Measurements from ENCODE around the gene STARD10. TPM values are rescaled to one million over a fixed set of nuclear protein-coding genes. Genes with fewer than 3 reads are reported as not detected.

STARD10 gene
- total and polyA plus RNA-seq, 2 experiments from 2014 or later = 16.6 to 20.5 TPM

- no peak for TF ChIP-seq ZNF114 (CRISPR knock-in tag; IDR thresholded peaks at IDR 0.05)
- no peak for TF ChIP-seq POLR2AphosphoS5 (IDR thresholded peaks at IDR 0.05; ENCODE audit: low read depth)
- no peak for TF ChIP-seq ZNF331 (CRISPR knock-in tag; IDR thresholded peaks at IDR 0.05; ENCODE audit: low read depth)
- no peak for TF ChIP-seq EZH2phosphoT487 (IDR thresholded peaks at IDR 0.05; ENCODE audit: unreplicated experiment)
- TF ChIP-seq CREB1 (CRISPR knock-in tag; IDR thresholded peaks at IDR 0.05; ENCODE audit: low read depth) = no peak
- no peak for TF ChIP-seq ETS1 (IDR thresholded peaks at IDR 0.05)
Measured at GRCh38 chr11:72741849-72742512, 51.9 kb downstream of the STARD10 start (continued).

- DNase-seq (ENCODE audit: low spot score) = peak; percentile 45
- Histone ChIP-seq H3K4me1 (ENCODE audit: insufficient read depth) (peaks cover 33% of the 10 kb centered on the region), H3K27me3 (ENCODE audit: insufficient read depth) (no peaks in the 10 kb centered on the region), H3K36me3 (ENCODE audit: insufficient read depth) (no peaks in the 10 kb centered on the region), H3K4me3 (peak overlapping the region; percentile 17; the same call in 1 of the 2 replicates), H3F3A (replicated peaks; ENCODE audit: low read depth) (no peaks in the 10 kb centered on the region), H3K9me2 (ENCODE audit: insufficient read depth) (no peaks in the 10 kb centered on the region), H3K4me2 (peak overlapping the region; percentile 66), H3K27ac (ENCODE audit: low read depth) (peak overlapping the region; percentile 92), H3K79me2 (replicated peaks; ENCODE audit: insufficient read depth) (peaks cover 72% of the 10 kb centered on the region), H4K20me1 (replicated peaks; ENCODE audit: insufficient read depth) (peaks cover 12% of the 10 kb centered on the region), H2AFZ (no peak overlapping the region)
- TF ChIP-seq REST (IDR thresholded peaks at IDR 0.05; ENCODE audit: unreplicated experiment) = no peak
- Mint-ChIP-seq H3K4me1 (peaks cover 55% of the 10 kb centered on the region), H3K27ac (peak overlapping the region; percentile 96), H3K36me3 (ENCODE audit: low read depth) (no peaks in the 10 kb centered on the region; the same call in 1 of the 3 replicates), H3K4me3 (peak overlapping the region; percentile 35; the same call in 1 of the 3 replicates), H3K27me3 (ENCODE audit: insufficient read depth, low read depth, poor library complexity) (peaks cover 8% of the 10 kb centered on the region), H3K9me3 (no peaks in the 10 kb centered on the region)
- ATAC-seq = peak; percentile 52
Measured at GRCh38 chr11:72741429-72741833, 52.4 kb downstream of the STARD10 start.

Data from GM23338 (cell line).